ENCODE measurements around the gene SENP5.
"Not testable (repeated sequence)": the region's sequence is repeated elsewhere in the genome, so short reads cannot be mapped to it uniquely, and the experiment has no call there.

DNA sequence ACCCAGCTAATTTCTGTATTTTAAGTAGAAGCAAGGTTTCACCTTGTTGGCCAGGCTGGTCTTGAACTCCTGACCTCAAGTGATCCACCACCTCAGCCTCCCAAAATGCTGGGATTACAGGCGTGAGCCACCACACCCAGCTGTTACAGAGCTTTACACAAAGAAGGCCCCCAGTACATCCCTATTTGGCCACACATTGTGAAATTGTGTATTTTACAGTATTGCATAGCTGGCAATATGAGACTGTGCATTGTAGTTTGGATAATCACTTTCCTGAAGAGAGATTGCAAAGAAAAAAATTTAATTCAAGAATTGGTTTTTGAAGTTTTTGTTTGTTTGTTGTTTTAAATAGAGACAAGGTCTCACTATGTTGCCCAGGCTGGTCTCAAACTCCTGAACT, 31.1 kb upstream of the SENP5 start:
- TF ChIP-seq POLR2AphosphoS5 (IDR thresholded peaks at IDR 0.05; ENCODE audit: low read depth, low read length); SP1 (IDR thresholded peaks at IDR 0.05; ENCODE audit: low read depth, low read length); CBX5 (IDR thresholded peaks at IDR 0.05; ENCODE audit: low read depth, low read length); TCF12 (IDR thresholded peaks at IDR 0.05; ENCODE audit: low read depth, low read length); RNF2 (IDR thresholded peaks at IDR 0.05; ENCODE audit: borderline replicate concordance, low read depth, low read length, missing control alignments, poor library complexity, severe bottlenecking); POLR2A (IDR thresholded peaks at IDR 0.05; ENCODE audit: control extremely low read depth in 1 of 2, low read depth in 2 of 2, low read length in 2 of 2); EP300 (IDR thresholded peaks at IDR 0.05; ENCODE audit: borderline replicate concordance in 1 of 2, low read depth in 2 of 2, low read length in 2 of 2); RAD21 (IDR thresholded peaks at IDR 0.05 in 1 of 2, conservative IDR thresholded peaks at IDR 0.05 in 1 of 2; ENCODE audit: low read depth in 2 of 2, low read length in 2 of 2); BRCA1 (IDR thresholded peaks at IDR 0.05; ENCODE audit: low read depth, low read length); HDAC6 (IDR thresholded peaks at IDR 0.05; ENCODE audit: low read depth, low read length); TBP (IDR thresholded peaks at IDR 0.05; ENCODE audit: low read depth, low read length); NRF1 (IDR thresholded peaks at IDR 0.05; ENCODE audit: low read depth, low read length): not testable (repeated sequence)
- TF ChIP-seq, protein P1, sequence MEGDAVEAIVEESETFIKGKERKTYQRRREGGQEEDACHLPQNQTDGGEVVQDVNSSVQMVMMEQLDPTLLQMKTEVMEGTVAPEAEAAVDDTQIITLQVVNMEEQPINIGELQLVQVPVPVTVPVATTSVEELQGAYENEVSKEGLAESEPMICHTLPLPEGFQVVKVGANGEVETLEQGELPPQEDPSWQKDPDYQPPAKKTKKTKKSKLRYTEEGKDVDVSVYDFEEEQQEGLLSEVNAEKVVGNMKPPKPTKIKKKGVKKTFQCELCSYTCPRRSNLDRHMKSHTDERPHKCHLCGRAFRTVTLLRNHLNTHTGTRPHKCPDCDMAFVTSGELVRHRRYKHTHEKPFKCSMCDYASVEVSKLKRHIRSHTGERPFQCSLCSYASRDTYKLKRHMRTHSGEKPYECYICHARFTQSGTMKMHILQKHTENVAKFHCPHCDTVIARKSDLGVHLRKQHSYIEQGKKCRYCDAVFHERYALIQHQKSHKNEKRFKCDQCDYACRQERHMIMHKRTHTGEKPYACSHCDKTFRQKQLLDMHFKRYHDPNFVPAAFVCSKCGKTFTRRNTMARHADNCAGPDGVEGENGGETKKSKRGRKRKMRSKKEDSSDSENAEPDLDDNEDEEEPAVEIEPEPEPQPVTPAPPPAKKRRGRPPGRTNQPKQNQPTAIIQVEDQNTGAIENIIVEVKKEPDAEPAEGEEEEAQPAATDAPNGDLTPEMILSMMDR (IDR thresholded peaks at IDR 0.05; ENCODE audit: control extremely low read depth in 1 of 3, insufficient read depth in 1 of 3, low read depth in 1 of 3, low read length in 3 of 3) = not testable (repeated sequence)
- TF ChIP-seq, protein P2, sequence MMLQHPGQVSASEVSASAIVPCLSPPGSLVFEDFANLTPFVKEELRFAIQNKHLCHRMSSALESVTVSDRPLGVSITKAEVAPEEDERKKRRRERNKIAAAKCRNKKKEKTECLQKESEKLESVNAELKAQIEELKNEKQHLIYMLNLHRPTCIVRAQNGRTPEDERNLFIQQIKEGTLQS (IDR thresholded peaks at IDR 0.05; ENCODE audit: insufficient read depth, low read depth, low read length) = not testable (repeated sequence)
